SK-N-MC (cell line): ENCODE data around the gene DZIP1.

ENCODE experiments used
- DNase-seq: peaks from one replicate; pipeline ENCODE4 v3.0.0-alpha.2; 2011; ENCODE audit warnings: low read depth, low spot score
- H3K27ac ChIP-seq: fragments of 200-600 bp; sonication (generic); 2 replicates; pipeline ENCODE4 v1.5.1; 2016; ENCODE audit warnings: mixed run types
- H3K36me3 ChIP-seq: fragments of 200-600 bp; sonication (generic); 2 replicates; pipeline ENCODE4 v1.6.1; 2017; ENCODE audit warnings: antibody characterized with exemption, low read length, mixed read lengths; ENCODE audit not compliant: insufficient read depth
- H3K4me3 ChIP-seq: fragments of 200-600 bp; sonication (generic); 2 replicates; pipeline ENCODE4 v1.5.1; 2016
- H3K9ac ChIP-seq: fragments of 200-600 bp; sonication (generic); 2 replicates; pipeline ENCODE4 v1.8.0; 2017; ENCODE audit warnings: mixed run types, mixed read lengths; ENCODE audit not compliant: insufficient read length
- H3K9me3 ChIP-seq: fragments of 200-600 bp; sonication (generic); 2 replicates; pipeline ENCODE4 v1.6.1; 2017; ENCODE audit warnings: low read depth, mild to moderate bottlenecking, antibody characterized with exemption, low read length, moderate library complexity, mixed read lengths
- EZH2 ChIP-seq: fragments of 200-600 bp; sonication (generic); IDR thresholded peaks from one replicate; pipeline ENCODE4 v1.6.1; 2017; ENCODE audit warnings: antibody characterized with exemption
- FOXP2 ChIP-seq: optimal IDR thresholded peaks from 2 replicates; pipeline ENCODE3; 2011; ENCODE audit warnings: mild to moderate bottlenecking, moderate library complexity; ENCODE audit not compliant: insufficient read depth; ENCODE audit errors: extremely low read length, control extremely low read depth
- POLR2AphosphoS5 ChIP-seq: IDR thresholded peaks from 2 replicates; pipeline ENCODE4 v1.6.1; 2012; ENCODE audit warnings: mild to moderate bottlenecking, low read depth, low read length, borderline replicate concordance

Gene DZIP1

DNA sequence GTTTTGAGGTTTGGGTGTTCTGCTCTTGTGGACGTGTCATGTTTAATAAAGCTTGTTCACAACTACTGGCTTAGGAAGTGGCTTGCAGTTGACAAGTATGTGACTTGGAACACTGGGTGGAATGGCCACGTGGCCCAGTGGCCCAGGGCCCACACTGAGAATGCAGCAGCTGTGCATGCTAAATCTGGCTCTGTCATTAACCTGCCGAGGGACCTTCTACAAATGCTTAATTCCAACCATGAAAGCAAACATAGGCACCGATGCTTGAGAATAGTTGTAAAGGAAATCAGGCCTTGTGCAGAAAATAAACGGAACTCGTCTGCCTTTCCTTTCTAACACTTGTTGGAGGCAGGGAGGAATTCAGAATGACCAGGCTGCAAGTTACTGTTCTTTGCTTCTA lies 103.6 kb downstream of the DZIP1 start:
- no peak overlapping the region for H3K9ac ChIP-seq
- no peak for DNase-seq
- no peak for TF ChIP-seq POLR2AphosphoS5
- no peak for TF ChIP-seq FOXP2
- TF ChIP-seq EZH2, result no peak
- H3K27ac ChIP-seq, result no peak overlapping the region
- H3K9me3 ChIP-seq, result no peaks in the 10 kb centered on the region
- H3K4me3 ChIP-seq, result no peak overlapping the region
- no peaks in the 10 kb centered on the region for H3K36me3 ChIP-seq

DNA sequence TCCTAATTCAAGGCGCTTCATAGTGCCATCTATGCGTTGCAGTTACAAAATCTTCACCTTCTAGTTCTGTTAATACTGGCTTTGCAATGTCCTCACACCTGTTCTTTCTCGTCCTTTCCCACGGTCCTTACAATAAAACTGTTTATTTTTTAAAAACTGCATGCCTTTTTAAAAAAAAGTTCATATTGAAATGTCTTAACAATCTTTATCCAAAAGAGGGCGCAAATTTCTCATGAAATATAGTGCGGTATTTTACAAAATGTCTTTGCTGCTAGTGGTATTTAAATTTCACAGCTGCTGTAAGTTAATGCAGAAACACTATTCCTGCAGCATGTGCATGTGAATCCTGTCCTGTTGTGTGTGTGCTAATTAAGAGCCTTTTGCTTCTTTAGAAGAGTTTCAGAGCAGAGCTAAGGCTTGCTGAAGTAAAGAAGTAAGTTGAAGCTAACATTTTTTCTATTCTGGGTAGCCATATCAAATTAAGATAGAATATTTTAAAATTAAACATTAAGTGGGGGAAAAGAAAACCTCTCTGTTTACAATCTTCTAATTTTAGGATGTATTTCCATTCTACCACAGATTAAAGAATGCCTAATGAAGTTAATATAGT lies 107.8 kb downstream of the DZIP1 start:
- DNase-seq, result peak; percentile 8
- no peak for TF ChIP-seq FOXP2
- no peak for TF ChIP-seq EZH2
- TF ChIP-seq POLR2AphosphoS5, result no peak
- Histone ChIP-seq H3K36me3 (no peaks in the 10 kb centered on the region), H3K4me3 (no peak overlapping the region), H3K9ac (no peak overlapping the region), H3K9me3 (no peaks in the 10 kb centered on the region), H3K27ac (no peak overlapping the region)

DNA sequence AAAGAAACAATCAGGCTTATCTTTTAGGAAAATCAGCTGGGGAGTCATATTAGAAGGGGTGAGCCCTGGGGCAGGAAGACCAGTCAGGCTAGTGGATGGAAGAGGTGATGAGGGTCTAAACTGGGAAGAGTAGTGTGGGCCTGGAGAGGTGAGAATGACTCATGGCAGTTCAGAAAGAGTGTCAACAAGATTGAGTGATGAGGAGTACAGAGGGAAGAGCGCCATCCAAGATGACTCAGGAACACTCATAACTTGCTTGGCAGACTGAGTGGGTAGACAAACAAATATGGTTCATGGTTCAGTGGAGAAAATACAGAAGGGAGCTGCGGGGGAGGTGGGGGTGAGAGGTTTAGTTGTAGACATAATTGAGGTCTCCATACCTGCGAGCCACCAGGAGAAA lies 109.3 kb downstream of the DZIP1 start:
- Histone ChIP-seq H3K36me3 (no peaks in the 10 kb centered on the region), H3K27ac (no peak overlapping the region), H3K4me3 (no peak overlapping the region), H3K9ac (no peak overlapping the region), H3K9me3 (no peaks in the 10 kb centered on the region)
- no peak for DNase-seq
- TF ChIP-seq FOXP2, result no peak
- no peak for TF ChIP-seq POLR2AphosphoS5
- no peak for TF ChIP-seq EZH2

DNA sequence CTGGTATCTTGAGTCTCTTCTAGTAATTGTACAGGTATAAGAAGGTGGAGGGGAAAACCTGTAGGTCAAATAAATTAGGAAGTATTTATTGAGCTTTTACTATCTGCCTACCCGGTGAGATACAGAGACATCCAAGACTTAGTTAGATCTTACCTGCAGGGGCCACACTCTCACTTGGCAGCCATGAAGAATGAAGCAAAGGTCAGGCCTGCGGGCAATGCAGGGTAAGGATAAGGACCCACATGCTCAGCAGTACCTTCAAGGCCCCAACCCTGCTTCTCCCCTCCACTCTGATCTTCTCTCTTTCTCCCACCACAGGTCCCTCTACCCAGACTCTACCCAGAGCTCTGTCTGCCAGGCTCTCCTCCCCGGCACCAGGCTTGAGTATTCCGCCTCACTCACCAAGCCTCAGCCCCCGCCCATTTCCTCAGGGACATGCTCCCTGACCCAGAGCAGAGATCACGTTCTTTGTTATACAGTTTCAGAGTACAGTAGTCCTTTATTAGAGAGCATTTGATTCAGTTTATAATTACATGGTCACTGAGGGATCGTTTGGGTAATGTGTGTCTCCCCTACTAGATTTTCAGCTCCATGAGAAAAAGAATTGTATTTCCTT lies 110.9 kb downstream of the DZIP1 start:
- no peaks in the 10 kb centered on the region for H3K9me3 ChIP-seq
- no peak overlapping the region for H3K27ac ChIP-seq
- no peak overlapping the region for H3K4me3 ChIP-seq
- H3K9ac ChIP-seq, result no peak overlapping the region
- no peak for TF ChIP-seq FOXP2
- no peak for TF ChIP-seq EZH2
- DNase-seq, result no peak
- H3K36me3 ChIP-seq, result no peaks in the 10 kb centered on the region

DNA sequence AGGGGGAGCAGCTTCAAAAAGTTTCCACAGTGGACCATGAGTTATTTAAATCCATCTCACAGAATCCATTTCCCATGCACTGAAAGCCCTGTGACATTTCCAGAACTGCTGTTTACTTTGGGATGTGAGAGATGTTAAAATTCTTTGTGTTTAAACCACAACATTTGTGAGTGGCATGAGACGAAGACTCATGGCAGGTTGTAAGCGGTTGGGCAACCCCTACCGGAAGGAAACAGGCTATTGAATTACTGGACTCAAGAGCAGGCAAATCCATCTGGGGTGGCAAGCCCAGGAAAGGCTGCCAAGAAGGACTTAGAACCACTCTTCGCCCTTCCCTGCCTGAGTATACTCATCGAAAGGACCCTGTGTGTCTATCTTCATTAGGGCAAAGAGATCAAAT lies 114.3 kb downstream of the DZIP1 start:
- TF ChIP-seq FOXP2 (no peak), EZH2 (no peak), POLR2AphosphoS5 (no peak)
- H3K36me3 ChIP-seq, result no peaks in the 10 kb centered on the region
- no peak overlapping the region for H3K27ac ChIP-seq
- H3K9me3 ChIP-seq, result no peaks in the 10 kb centered on the region
- no peak overlapping the region for H3K9ac ChIP-seq
- no peak overlapping the region for H3K4me3 ChIP-seq
- no peak for DNase-seq
